ENCODE data around the gene PPM1B.
A peak's percentile ranks its signal among the peaks of the same experiment; 100 is the strongest.

The PPM1B gene

DNA sequence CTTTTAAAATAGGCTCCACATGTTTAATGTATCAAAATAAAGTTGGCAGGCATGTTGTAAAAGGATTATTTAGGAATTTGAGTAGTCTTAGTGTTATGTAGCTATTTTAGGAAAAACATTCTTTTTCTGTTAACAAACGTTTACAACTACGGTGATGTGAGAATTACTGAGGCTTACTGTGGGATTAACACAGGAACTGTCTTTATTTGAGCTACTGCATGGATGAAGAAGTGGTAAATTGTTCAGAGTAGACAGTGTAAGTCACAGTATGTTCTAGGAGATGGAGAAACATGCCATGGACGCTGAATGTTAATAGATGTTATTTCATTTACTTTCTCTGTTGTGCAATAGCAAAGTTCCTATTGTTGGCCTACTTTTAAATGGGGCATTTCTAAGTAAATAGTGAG, 1.6 kb downstream of the PPM1B start:
- peak overlapping the region; percentile 97 for H3K4me3 ChIP-seq (ENCODE audit: low read depth, low read length)
- no peak overlapping the region for H3K27ac ChIP-seq (ENCODE audit: extremely low read depth, low read depth, low read length)
- TF ChIP-seq ZNF274 (IDR thresholded peaks at IDR 0.05; ENCODE audit: low read length) (no peak), ZNF274 (tag by site-specific recombination; IDR thresholded peaks at IDR 0.05; ENCODE audit: borderline replicate concordance) (no peak), BCL11B (tag by site-specific recombination; IDR thresholded peaks at IDR 0.05; ENCODE audit: low read depth) (no peak)
- TF ChIP-seq, protein P1, sequence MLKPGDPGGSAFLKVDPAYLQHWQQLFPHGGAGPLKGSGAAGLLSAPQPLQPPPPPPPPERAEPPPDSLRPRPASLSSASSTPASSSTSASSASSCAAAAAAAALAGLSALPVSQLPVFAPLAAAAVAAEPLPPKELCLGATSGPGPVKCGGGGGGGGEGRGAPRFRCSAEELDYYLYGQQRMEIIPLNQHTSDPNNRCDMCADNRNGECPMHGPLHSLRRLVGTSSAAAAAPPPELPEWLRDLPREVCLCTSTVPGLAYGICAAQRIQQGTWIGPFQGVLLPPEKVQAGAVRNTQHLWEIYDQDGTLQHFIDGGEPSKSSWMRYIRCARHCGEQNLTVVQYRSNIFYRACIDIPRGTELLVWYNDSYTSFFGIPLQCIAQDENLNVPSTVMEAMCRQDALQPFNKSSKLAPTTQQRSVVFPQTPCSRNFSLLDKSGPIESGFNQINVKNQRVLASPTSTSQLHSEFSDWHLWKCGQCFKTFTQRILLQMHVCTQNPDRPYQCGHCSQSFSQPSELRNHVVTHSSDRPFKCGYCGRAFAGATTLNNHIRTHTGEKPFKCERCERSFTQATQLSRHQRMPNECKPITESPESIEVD (tag by site-specific recombination; IDR thresholded peaks at IDR 0.05): peak; percentile 85
- ChIA-PET CTCF (interaction anchor here (0.6 to 1.4 kb wide), 4 partner anchors 8 to 126 kb away, joined by 3 to 8 read pairs (median 4); no protein-coding TSS in a partner anchor), POLR2A (interaction anchor here (0.7 kb wide), 1 partner anchor 47 kb away, joined by 3 read pairs; no protein-coding TSS in a partner anchor)
- H3K36me3 ChIP-seq (ENCODE audit: control insufficient read depth in 2 of 2, insufficient read depth in 1 of 2, low read length in 2 of 2): no peaks in the 10 kb centered on the region; a peak in 1 of 3 replicates
- no peaks in the 10 kb centered on the region for H3K9me3 ChIP-seq (ENCODE audit: control insufficient read depth, insufficient read depth, low read depth, low read length)
- peaks cover 4% of the 10 kb centered on the region; the same call in 1 of the 2 replicates for H3K4me1 ChIP-seq (ENCODE audit: control insufficient read depth, insufficient read depth, low read length)

DNA sequence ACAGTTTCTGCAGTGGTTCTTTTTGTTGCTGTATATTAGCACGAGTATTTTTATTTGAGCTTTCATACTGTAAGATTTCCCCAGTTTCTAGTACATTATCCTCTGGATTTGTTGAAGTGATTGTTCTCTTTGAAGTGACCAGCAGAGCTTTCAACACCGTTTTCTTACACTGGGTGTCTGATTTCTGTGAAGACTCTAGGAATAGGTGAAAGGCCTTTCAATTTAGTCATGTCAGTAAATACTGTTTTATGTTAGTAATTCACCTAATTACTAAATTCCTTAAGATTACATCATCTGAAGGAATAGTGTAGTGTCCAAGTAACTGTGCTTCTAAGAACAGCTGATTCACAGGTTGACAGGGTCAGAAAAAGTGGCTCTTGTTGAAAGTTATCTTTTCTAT, 2.3 kb downstream of the PPM1B start:
- TF ChIP-seq, protein P1 (tag by site-specific recombination; IDR thresholded peaks at IDR 0.05): peak; percentile 66
- TF ChIP-seq TRIM28 (IDR thresholded peaks at IDR 0.05; ENCODE audit: borderline replicate concordance, low read length) (no peak), GFI1B (tag by site-specific recombination; IDR thresholded peaks at IDR 0.05) (no peak), PRDM1 (tag by site-specific recombination; IDR thresholded peaks at IDR 0.05) (peak; percentile 77), ZFP37 (tag by site-specific recombination; IDR thresholded peaks at IDR 0.05) (no peak), ZNF132 (tag by site-specific recombination; IDR thresholded peaks at IDR 0.05; ENCODE audit: borderline replicate concordance) (no peak), ZNF621 (tag by site-specific recombination; IDR thresholded peaks at IDR 0.05) (no peak), ZNF629 (tag by site-specific recombination; IDR thresholded peaks at IDR 0.05) (peak; percentile 33; the same call in 1 of the 2 replicates), BCL11A (tag by site-specific recombination; IDR thresholded peaks at IDR 0.05; ENCODE audit: low read depth) (0 out of 2 replicates have a peak, but pooled peaks have one; percentile 24), ZNF701 (tag by site-specific recombination; IDR thresholded peaks at IDR 0.05) (no peak), ATF2 (tag by site-specific recombination; IDR thresholded peaks at IDR 0.05; ENCODE audit: low read depth) (peak; percentile 49), KLF10 (tag by site-specific recombination; IDR thresholded peaks at IDR 0.05) (0 out of 2 replicates have a peak, but pooled peaks have one; percentile 35), ZNF580 (tag by site-specific recombination; IDR thresholded peaks at IDR 0.05) (no peak), ZNF266 (tag by site-specific recombination; IDR thresholded peaks at IDR 0.05; ENCODE audit: low read depth) (no peak), TCF7L2 (IDR thresholded peaks at IDR 0.05; ENCODE audit: borderline replicate concordance, low read depth, low read length) (0 out of 2 replicates have a peak, but pooled peaks have one; percentile 47)
- Histone ChIP-seq H3K36me3 (ENCODE audit: control insufficient read depth in 2 of 2, insufficient read depth in 1 of 2, low read length in 2 of 2) (no peaks in the 10 kb centered on the region; a peak in 1 of 3 replicates), H3K4me3 (ENCODE audit: low read depth, low read length) (peak overlapping the region; percentile 97), H3K27ac (ENCODE audit: extremely low read depth, low read depth, low read length) (no peak overlapping the region), H3K4me1 (ENCODE audit: control insufficient read depth, insufficient read depth, low read length) (peaks cover 5% of the 10 kb centered on the region; the same call in 1 of the 2 replicates), H3K9me3 (ENCODE audit: control insufficient read depth, insufficient read depth, low read depth, low read length) (no peaks in the 10 kb centered on the region)
- ChIA-PET POLR2A (no interaction called here), CTCF (interaction anchor here (0.6 to 1.4 kb wide), 2 partner anchors 72 to 76 kb away, joined by 5 to 8 read pairs; no protein-coding TSS in a partner anchor)
